Spleen (tissue), 11 donors: ENCODE data around the gene KTN1. TPM values are rescaled to one million over a fixed set of nuclear protein-coding genes. Genes with fewer than 3 reads are reported as not detected.

Source experiments
- DNase-seq: peaks from one replicate; pipeline ENCODE4 v3.0.0-alpha.2; 2020
- H3K27ac ChIP-seq, 8 donors: fragments of 200-600 bp; sonication (generic) in 7 of 8; 1 replicate in 4 of 8; 2 replicates in 4 of 8; pipeline versions ENCODE4 v1.5.0 to v1.8.0; 2016 to 2021; ENCODE audit warnings: inconsistent platforms in 4 of 8, mild to moderate bottlenecking in 4 of 8, moderate library complexity in 1 of 8
- H3K27me3 ChIP-seq, 7 donors: fragments of 200-600 bp; sonication (generic) in 6 of 7; replicated peaks in 1 of 7; 1 replicate in 4 of 7; 2 replicates in 3 of 7; pipeline versions ENCODE4 v1.5.0 to v1.8.0; 2016 to 2021; ENCODE audit warnings: inconsistent platforms in 3 of 7, mild to moderate bottlenecking in 1 of 7
- H3K36me3 ChIP-seq, 6 donors: fragments of 200-600 bp; sonication (generic) in 5 of 6; 1 replicate in 4 of 6; 2 replicates in 2 of 6; pipeline versions ENCODE4 v1.5.0 to v1.8.0; 2016 to 2021; ENCODE audit warnings: inconsistent platforms in 2 of 6
- H3K4me1 ChIP-seq, 6 donors: fragments of 200-600 bp; sonication (generic) in 5 of 6; 1 replicate in 3 of 6; 2 replicates in 3 of 6; pipeline versions ENCODE4 v1.5.0 to v1.8.0; 2016 to 2021; ENCODE audit warnings: inconsistent platforms in 3 of 6
- H3K4me3 ChIP-seq, 8 donors: fragments of 200-600 bp; sonication (generic) in 7 of 8; 1 replicate in 4 of 8; 2 replicates in 4 of 8; pipeline versions ENCODE4 v1.5.0 to v1.8.0; 2016 to 2021; ENCODE audit warnings: inconsistent platforms in 4 of 8, mild to moderate bottlenecking in 4 of 8, moderate library complexity in 2 of 8
- H3K9me3 ChIP-seq, 8 donors: fragments of 200-600 bp; sonication (generic) in 7 of 8; 1 replicate in 4 of 8; 2 replicates in 4 of 8; pipeline versions ENCODE4 v1.5.0 to v1.8.0; 2016 to 2021; ENCODE audit warnings: inconsistent platforms in 4 of 8
- CTCF ChIP-seq, 11 experiments: fragments of 200-600 bp in 7 of 11; fragments of 450-650 bp in 4 of 11; sonication (generic) in 4 of 11; IDR thresholded peaks in 8 of 11; conservative IDR thresholded peaks in 3 of 11; 1 replicate in 7 of 11; 2 replicates in 4 of 11; pipeline versions ENCODE4 v1.4.0 to v1.8.0; 2016 to 2021; ENCODE audit warnings: antibody characterized with exemption in 11 of 11, inconsistent platforms in 4 of 11, mild to moderate bottlenecking in 1 of 11
- POLR2A ChIP-seq, 3 donors: fragments of 450-650 bp; IDR thresholded peaks; one replicate each; pipeline ENCODE4 v1.5.1; 2017; ENCODE audit warnings: antibody characterized with exemption in 3 of 3, mild to moderate bottlenecking in 1 of 3
- POLR2AphosphoS5 ChIP-seq, 3 donors: sonication (generic); formaldehyde crosslinking; IDR thresholded peaks; one replicate each; pipeline ENCODE4 v1.5.1; 2017; ENCODE audit warnings: antibody characterized with exemption in 3 of 3
- WGBS, 5 donors: extraction: QIAGEN DNeasy Blood & Tissue Kit in 3 of 5; methylation state at CpG; one replicate each; pipeline versions ENCODE4 v1.1.5 to v1.1.7; 2013 to 2018; 5-methylcytosine and 5-hydroxymethylcytosine counted together
- intact Hi-C: fragments of 100-400 bp; cut with DNase I; formaldehyde crosslinking; loops from one replicate; pipeline ENCODE4 v1.15.0; 2023; ENCODE audit warnings: low total_unique reads
- polyA plus RNA-seq, 3 donors: library from polyadenylated mRNA; stranded (reverse); fragments of 200-250 nt; gene quantifications; one replicate each; pipeline ENCODE4 v1.2.1, GENCODE V29; 2013
- total RNA-seq, 7 donors: library from RNA; depleted of rRNA in 3 of 7; stranded (reverse); fragments of >200 nt in 3 of 7; fragmentation: NEBNext Ultra II Directional in 4 of 7; extraction: Animal tissue kit (Norgen Biotek cat#: 25700) in 4 of 7; gene quantifications; one replicate each; pipeline versions ENCODE4 v1.1.0 to v1.2.1, GENCODE V29; 2016 to 2021
- donor health status: healthy with polysubstance abuse.
- donor health status: DM: no; HTN: no; CAD: no; lungs with moderate emphysema.
- donor health status: DM: no; HTN: no; CAD: no.
- donor health status: Bipolar disorder and iron deficiency.
- donor health status: healthy.
- donor health status: DM: no; HTN: no; CAD: no.
- donor health status: DM: yes; HTN: yes; CAD: no.

KTN1 gene
- total and polyA plus RNA-seq, 10 donors: 53.1 to 139 (median 114) TPM

- H3K36me3 ChIP-seq: no peaks in the 10 kb centered on the region
- no peaks in the 10 kb centered on the region for H3K4me1 ChIP-seq
- intact Hi-C loops: no loop called here
- H3K4me3 ChIP-seq: no peak overlapping the region
- DNase-seq: no peak
- peaks cover 0 to 15% (median 11%) of the 10 kb centered on the region in 8 donors for H3K9me3 ChIP-seq
- WGBS, 5 donors: 67 to 90% (median 79%) methylated on average over 2 of the region's 2 CpGs
- no peak for TF ChIP-seq POLR2AphosphoS5 (IDR thresholded peaks at IDR 0.05)
- no peak for TF ChIP-seq POLR2A (IDR thresholded peaks at IDR 0.05)
- TF ChIP-seq CTCF (IDR thresholded peaks at IDR 0.05 in 8 of 11, conservative IDR thresholded peaks at IDR 0.05 in 3 of 11): no peak
- H3K27me3 ChIP-seq: no peaks in the 10 kb centered on the region
- H3K27ac ChIP-seq: no peak overlapping the region
These were observed 44.3 kb upstream of the KTN1 start for GRCh38 chr14:55535516-55536203.

DNA sequence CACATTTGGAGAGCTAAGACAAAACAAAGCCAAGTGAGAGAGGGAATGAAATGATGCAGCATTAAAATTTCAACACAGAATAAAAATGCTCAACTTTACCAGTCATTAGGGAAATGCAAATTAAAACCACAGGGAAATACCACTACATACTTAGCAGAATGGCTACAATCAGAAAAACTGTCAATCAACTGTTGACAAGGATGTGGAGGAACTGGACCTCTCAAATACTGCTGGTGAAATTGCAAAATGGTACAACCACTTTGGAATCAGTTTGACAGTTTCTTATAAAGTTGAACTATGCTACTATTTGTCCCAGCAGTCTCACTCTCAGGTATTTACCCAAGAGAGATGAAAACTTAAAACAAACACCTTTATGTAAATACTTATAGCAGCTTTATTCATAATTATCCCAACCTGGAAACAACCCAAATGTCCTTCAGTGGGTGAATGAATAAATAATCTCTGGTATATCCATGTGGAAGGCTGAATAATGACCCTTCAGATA is 43.8 kb upstream of the KTN1 start:
- Histone ChIP-seq H3K27ac (no peak overlapping the region), H3K27me3 (no peaks in the 10 kb centered on the region), H3K4me3 (no peak overlapping the region), H3K36me3 (no peaks in the 10 kb centered on the region), H3K9me3 (peaks cover 0 to 15% (median 11%) of the 10 kb centered on the region in 8 donors), H3K4me1 (no peaks in the 10 kb centered on the region)
- intact Hi-C loops: no loop called here
- no peak for DNase-seq
- TF ChIP-seq CTCF (IDR thresholded peaks at IDR 0.05 in 8 of 11, conservative IDR thresholded peaks at IDR 0.05 in 3 of 11) (no peak), POLR2AphosphoS5 (IDR thresholded peaks at IDR 0.05) (no peak), POLR2A (IDR thresholded peaks at IDR 0.05) (no peak)

GRCh38 chr14:55537782-55538181 is 42.2 kb upstream of the KTN1 start:
- H3K4me1 ChIP-seq: no peaks in the 10 kb centered on the region
- no peak overlapping the region for H3K4me3 ChIP-seq
- TF ChIP-seq CTCF (IDR thresholded peaks at IDR 0.05 in 8 of 11, conservative IDR thresholded peaks at IDR 0.05 in 3 of 11) (no peak), POLR2AphosphoS5 (IDR thresholded peaks at IDR 0.05) (no peak), POLR2A (IDR thresholded peaks at IDR 0.05) (no peak)
- no peak for DNase-seq
- no peaks in the 10 kb centered on the region for H3K27me3 ChIP-seq
- peaks cover 0 to 15% (median 11%) of the 10 kb centered on the region in 8 donors for H3K9me3 ChIP-seq
- intact Hi-C loops: no loop called here
- H3K36me3 ChIP-seq: no peaks in the 10 kb centered on the region
- H3K27ac ChIP-seq: no peak overlapping the region

- WGBS, 5 donors: 81 to 94% (median 88%) methylated on average over 2 of the region's 2 CpGs
- no peaks in the 10 kb centered on the region for H3K36me3 ChIP-seq
- no peaks in the 10 kb centered on the region for H3K4me1 ChIP-seq
- no peak overlapping the region for H3K4me3 ChIP-seq
- peaks cover 0 to 15% (median 11%) of the 10 kb centered on the region in 8 donors for H3K9me3 ChIP-seq
- H3K27ac ChIP-seq: no peak overlapping the region
- TF ChIP-seq CTCF (IDR thresholded peaks at IDR 0.05 in 8 of 11, conservative IDR thresholded peaks at IDR 0.05 in 3 of 11) (no peak), POLR2AphosphoS5 (IDR thresholded peaks at IDR 0.05) (no peak), POLR2A (IDR thresholded peaks at IDR 0.05) (no peak)
- intact Hi-C loops: no loop called here
- no peaks in the 10 kb centered on the region for H3K27me3 ChIP-seq
- no peak for DNase-seq
These were observed 40.0 kb upstream of the KTN1 start for GRCh38 chr14:55539975-55540374.
